HepG2 (cell line): ENCODE measurements around the gene POLD3.

Experiments used
- TF ChIP-seq, protein P1 (sequence below): sonication (generic); formaldehyde crosslinking; IDR thresholded peaks from 2 replicates; pipeline ENCODE4 v1.4.0; 2020; ENCODE audit warnings: missing genetic modification reagents
- TF ChIP-seq, protein P2 (sequence below), 2 experiments: fragments of 450-650 bp in 1 of 2; sonication (generic) in 1 of 2; formaldehyde crosslinking in 1 of 2; IDR thresholded peaks; 2 replicates each; pipeline versions ENCODE4 v1.6.1 to v1.8.0; 2016 to 2022; ENCODE audit warnings: antibody characterized with exemption in 1 of 2, mild to moderate bottlenecking in 1 of 2, missing genetic modification reagents in 1 of 2

DNA sequence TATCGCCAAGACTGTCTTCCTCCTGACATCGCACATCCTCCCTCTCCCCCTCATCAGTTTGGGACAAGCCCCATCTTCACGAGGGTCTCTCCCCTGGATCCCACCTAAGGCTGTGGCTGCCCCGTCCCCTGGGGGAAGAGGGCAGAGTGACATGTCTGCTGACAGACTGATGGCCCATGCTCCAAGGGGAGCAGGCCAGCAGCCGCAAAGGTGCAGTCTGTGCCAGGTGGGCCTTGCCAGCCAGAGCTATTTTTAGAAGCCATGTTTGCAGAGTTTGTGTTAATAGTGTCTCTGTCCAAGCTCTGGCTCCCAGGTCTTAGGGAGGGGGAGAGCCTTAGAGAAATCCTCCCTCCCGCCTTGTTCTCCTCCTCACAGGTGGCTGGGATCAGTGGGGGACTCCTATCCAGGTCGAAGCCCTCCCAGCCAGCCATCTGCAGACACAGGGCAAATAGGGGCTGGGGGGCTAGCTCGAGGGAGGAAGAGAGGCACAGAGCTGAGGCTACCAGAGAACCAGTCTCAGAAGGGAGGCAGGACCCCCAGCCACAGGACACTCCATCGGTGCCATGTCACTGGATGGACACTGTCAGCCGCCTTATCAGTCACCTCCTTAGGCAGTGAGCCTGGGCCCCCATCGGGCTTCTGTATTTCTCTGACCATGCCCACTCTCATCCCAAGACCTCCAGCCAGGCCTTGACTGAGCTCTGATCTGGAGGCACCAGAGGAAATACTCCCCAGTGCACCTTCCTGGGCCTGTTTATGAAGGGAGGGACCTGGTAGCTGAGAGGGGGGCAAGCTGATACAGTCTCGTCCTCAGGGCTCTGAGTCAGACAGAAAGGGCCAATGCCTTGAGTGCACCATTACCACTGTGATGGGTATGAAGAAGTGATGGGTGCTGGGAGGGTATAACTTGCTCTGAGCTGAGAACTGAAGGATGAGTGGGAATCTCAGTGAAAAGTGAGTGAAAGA is 89.6 kb downstream of the POLD3 start:
- TF ChIP-seq, protein P1, sequence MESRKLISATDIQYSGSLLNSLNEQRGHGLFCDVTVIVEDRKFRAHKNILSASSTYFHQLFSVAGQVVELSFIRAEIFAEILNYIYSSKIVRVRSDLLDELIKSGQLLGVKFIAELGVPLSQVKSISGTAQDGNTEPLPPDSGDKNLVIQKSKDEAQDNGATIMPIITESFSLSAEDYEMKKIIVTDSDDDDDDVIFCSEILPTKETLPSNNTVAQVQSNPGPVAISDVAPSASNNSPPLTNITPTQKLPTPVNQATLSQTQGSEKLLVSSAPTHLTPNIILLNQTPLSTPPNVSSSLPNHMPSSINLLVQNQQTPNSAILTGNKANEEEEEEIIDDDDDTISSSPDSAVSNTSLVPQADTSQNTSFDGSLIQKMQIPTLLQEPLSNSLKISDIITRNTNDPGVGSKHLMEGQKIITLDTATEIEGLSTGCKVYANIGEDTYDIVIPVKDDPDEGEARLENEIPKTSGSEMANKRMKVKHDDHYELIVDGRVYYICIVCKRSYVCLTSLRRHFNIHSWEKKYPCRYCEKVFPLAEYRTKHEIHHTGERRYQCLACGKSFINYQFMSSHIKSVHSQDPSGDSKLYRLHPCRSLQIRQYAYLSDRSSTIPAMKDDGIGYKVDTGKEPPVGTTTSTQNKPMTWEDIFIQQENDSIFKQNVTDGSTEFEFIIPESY: no peak
- TF ChIP-seq, protein P2, sequence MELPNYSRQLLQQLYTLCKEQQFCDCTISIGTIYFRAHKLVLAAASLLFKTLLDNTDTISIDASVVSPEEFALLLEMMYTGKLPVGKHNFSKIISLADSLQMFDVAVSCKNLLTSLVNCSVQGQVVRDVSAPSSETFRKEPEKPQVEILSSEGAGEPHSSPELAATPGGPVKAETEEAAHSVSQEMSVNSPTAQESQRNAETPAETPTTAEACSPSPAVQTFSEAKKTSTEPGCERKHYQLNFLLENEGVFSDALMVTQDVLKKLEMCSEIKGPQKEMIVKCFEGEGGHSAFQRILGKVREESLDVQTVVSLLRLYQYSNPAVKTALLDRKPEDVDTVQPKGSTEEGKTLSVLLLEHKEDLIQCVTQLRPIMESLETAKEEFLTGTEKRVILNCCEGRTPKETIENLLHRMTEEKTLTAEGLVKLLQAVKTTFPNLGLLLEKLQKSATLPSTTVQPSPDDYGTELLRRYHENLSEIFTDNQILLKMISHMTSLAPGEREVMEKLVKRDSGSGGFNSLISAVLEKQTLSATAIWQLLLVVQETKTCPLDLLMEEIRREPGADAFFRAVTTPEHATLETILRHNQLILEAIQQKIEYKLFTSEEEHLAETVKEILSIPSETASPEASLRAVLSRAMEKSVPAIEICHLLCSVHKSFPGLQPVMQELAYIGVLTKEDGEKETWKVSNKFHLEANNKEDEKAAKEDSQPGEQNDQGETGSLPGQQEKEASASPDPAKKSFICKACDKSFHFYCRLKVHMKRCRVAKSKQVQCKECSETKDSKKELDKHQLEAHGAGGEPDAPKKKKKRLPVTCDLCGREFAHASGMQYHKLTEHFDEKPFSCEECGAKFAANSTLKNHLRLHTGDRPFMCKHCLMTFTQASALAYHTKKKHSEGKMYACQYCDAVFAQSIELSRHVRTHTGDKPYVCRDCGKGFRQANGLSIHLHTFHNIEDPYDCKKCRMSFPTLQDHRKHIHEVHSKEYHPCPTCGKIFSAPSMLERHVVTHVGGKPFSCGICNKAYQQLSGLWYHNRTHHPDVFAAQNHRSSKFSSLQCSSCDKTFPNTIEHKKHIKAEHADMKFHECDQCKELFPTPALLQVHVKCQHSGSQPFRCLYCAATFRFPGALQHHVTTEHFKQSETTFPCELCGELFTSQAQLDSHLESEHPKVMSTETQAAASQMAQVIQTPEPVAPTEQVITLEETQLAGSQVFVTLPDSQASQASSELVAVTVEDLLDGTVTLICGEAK (IDR thresholded peaks at IDR 0.05): no peak
- TF ChIP-seq, protein P2 (CRISPR knock-in tag; IDR thresholded peaks at IDR 0.05): no peak
